K562 (cell line): Measurements from ENCODE around the gene ASB10. TPM values are rescaled to one million over a fixed set of nuclear protein-coding genes. Genes with fewer than 3 reads are reported as not detected.

ENCODE experiments used
- ARNT ChIP-seq, 2 experiments: fragments of 450-650 bp; IDR thresholded peaks; 2 replicates each; pipeline ENCODE4 v1.6.1; 2016; ENCODE audit warnings: mild to moderate bottlenecking in 1 of 2
- ATF1 ChIP-seq, 2 experiments: fragments of 450-650 bp in 1 of 2; IDR thresholded peaks; 2 replicates each; pipeline ENCODE4 v1.6.1; 2016; ENCODE audit warnings: missing compliant biosample characterization in 1 of 2, missing genetic modification characterization in 1 of 2
- BRCA1 ChIP-seq, 2 experiments: fragments of 450-650 bp in 1 of 2; sonication (generic) in 1 of 2; formaldehyde crosslinking in 1 of 2; IDR thresholded peaks; 2 replicates each; pipeline versions ENCODE4 v1.5.0 to v1.6.1; 2017 to 2020; ENCODE audit warnings: mild to moderate bottlenecking in 1 of 2, missing genetic modification reagents in 1 of 2
- CBFB ChIP-seq: sonication (generic); formaldehyde crosslinking; IDR thresholded peaks from 2 replicates; pipeline ENCODE4 v1.4.0; 2020; ENCODE audit warnings: mild to moderate bottlenecking, missing genetic modification reagents
- CHCHD3 ChIP-seq: fragments of 250-450 bp; sonication (Bioruptor Pico); IDR thresholded peaks from 2 replicates; pipeline ENCODE4 v2.1.2; 2022; ENCODE audit warnings: mild to moderate bottlenecking
- HBP1 ChIP-seq: fragments of 450-650 bp; formaldehyde crosslinking; IDR thresholded peaks from 2 replicates; pipeline ENCODE4 v1.4.0; 2022; ENCODE audit warnings: missing genetic modification characterization
- KAT7 ChIP-seq: sonication (generic); formaldehyde crosslinking; IDR thresholded peaks from 2 replicates; pipeline ENCODE4 v1.8.0; 2022; ENCODE audit warnings: missing genetic modification reagents, mild to moderate bottlenecking, borderline replicate concordance
- KAT8 ChIP-seq: fragments of 450-650 bp; IDR thresholded peaks from 2 replicates; pipeline ENCODE4 v1.6.1; 2016; ENCODE audit warnings: low read depth, mild to moderate bottlenecking
- MEF2D ChIP-seq: conservative IDR thresholded peaks from 2 replicates; pipeline ENCODE4 v1.6.1; 2016; ENCODE audit warnings: low read depth, missing genetic modification characterization, missing compliant biosample characterization
- MTF1 ChIP-seq: fragments of 250-450 bp; sonication (Bioruptor Pico); IDR thresholded peaks from 2 replicates; pipeline ENCODE4 v1.9.0; 2021; ENCODE audit warnings: moderate library complexity, mild to moderate bottlenecking, inconsistent platforms, borderline replicate concordance
- NFXL1 ChIP-seq: fragments of 450-650 bp; formaldehyde crosslinking; IDR thresholded peaks from 2 replicates; pipeline ENCODE4 v1.4.0; 2021; ENCODE audit warnings: mild to moderate bottlenecking
- POLR2AphosphoS2 ChIP-seq: IDR thresholded peaks from 2 replicates; pipeline ENCODE4 v1.6.1; 2012; ENCODE audit warnings: low read length, improper control_type of control experiment
- POLR2AphosphoS5 ChIP-seq: IDR thresholded peaks from 2 replicates; pipeline ENCODE4 v1.6.1; 2011; ENCODE audit warnings: mild to moderate bottlenecking, low read depth, low read length, moderate library complexity; ENCODE audit not compliant: control insufficient read depth, insufficient read depth
- RBFOX2 ChIP-seq: fragments of 200-400 bp; formaldehyde crosslinking; IDR thresholded peaks from 2 replicates; pipeline ENCODE4 v1.6.1; 2017; ENCODE audit warnings: low read depth, mild to moderate bottlenecking, low read length, moderate library complexity
- SMAD4 ChIP-seq: fragments of 250-450 bp; sonication (Bioruptor Pico); conservative IDR thresholded peaks from 2 replicates; pipeline ENCODE4 v1.8.0; 2021; ENCODE audit warnings: inconsistent platforms, mild to moderate bottlenecking, moderate library complexity
- TCF7 ChIP-seq: sonication (generic); IDR thresholded peaks from 2 replicates; pipeline ENCODE4 v1.6.1; 2016; ENCODE audit warnings: antibody characterized with exemption, borderline replicate concordance
- ZHX1 ChIP-seq: fragments of 150-350 bp; conservative IDR thresholded peaks from 2 replicates; pipeline ENCODE4 v1.6.1; 2014; ENCODE audit warnings: low read length
- ZNF124 ChIP-seq: sonication (generic); formaldehyde crosslinking; IDR thresholded peaks from 2 replicates; pipeline ENCODE4 v1.8.1; 2022; ENCODE audit warnings: missing genetic modification reagents
- ZNF584 ChIP-seq: fragments of 200-800 bp; sonication (Bioruptor generic); IDR thresholded peaks from 2 replicates; pipeline ENCODE4 v1.6.1; 2016; ENCODE audit warnings: low read depth, mild to moderate bottlenecking, missing genetic modification characterization, missing compliant biosample characterization
- polyA plus RNA-seq, 8 experiments: library from polyadenylated mRNA; depleted of rRNA in 4 of 8; stranded (reverse) in 5 of 8; unstranded in 3 of 8; fragments of >200 nt; fragmentation: Nextera tagmentation in 2 of 8; fragmentation: Illumina TruSeq in 1 of 8; extraction: Ambion mirVana in 2 of 8; extraction: Trizol in 1 of 8; gene quantifications; 2 replicates each; pipeline versions ENCODE4 v1.2.1 to v1.2.3, GENCODE V29; 2011 to 2014; ENCODE audit warnings: inconsistent platforms in 1 of 8, missing spikeins in 1 of 8
- total RNA-seq, 7 experiments: library from RNA; depleted of rRNA in 6 of 7; stranded (reverse); fragments of >200 nt in 6 of 7; fragmentation: Illumina TruSeq in 2 of 7; extraction: Trizol in 2 of 7; gene quantifications; 2 replicates each; pipeline versions ENCODE4 v1.2.1 to v1.2.3, GENCODE V29; 2011 to 2021; ENCODE audit warnings: low replicate concordance in 1 of 7
- TF ChIP-seq, protein P1 (sequence below): fragments of 450-650 bp; IDR thresholded peaks from 2 replicates; pipeline ENCODE4 v1.6.1; 2016
- TF ChIP-seq, protein P2 (sequence below): sonication (generic); formaldehyde crosslinking; IDR thresholded peaks from 2 replicates; pipeline ENCODE4 v1.8.0; 2022; ENCODE audit warnings: mild to moderate bottlenecking, missing genetic modification reagents

ASB10 gene
- total and polyA plus RNA-seq, 9 of the 15 experiments (the other 6 are each of a cell fraction or from before 2014, with no cell fraction given), result not detected

GRCh38 chr7:151226875-151227782 is 40.1 kb upstream of the ASB10 start, which contains the start of gene ABCF2 (continued):
- TF ChIP-seq NFXL1 (no peak), MEF2D (tag) (no peak), CHCHD3 (no peak), ARNT (IDR thresholded peaks at IDR 0.05) (peak; percentile 13 to 23; a peak in 1 of 4 replicates), POLR2AphosphoS2 (no peak), RBFOX2 (peak; percentile 92), HBP1 (CRISPR knock-in tag) (peak; percentile 82; the same call in 1 of the 2 replicates), KAT8 (0 out of 2 replicates have a peak, but pooled peaks have one; percentile 50), SMAD4 (CRISPR knock-in tag) (0 out of 2 replicates have a peak, but pooled peaks have one; percentile 8), KAT7 (CRISPR knock-in tag) (peak; percentile 86; the same call in 1 of the 2 replicates), ZNF584 (no peak), MTF1 (CRISPR knock-in tag) (no peak), ZNF124 (no peak), TCF7 (no peak; the same call in 1 of the 2 replicates), ZHX1 (peak; percentile 82; the same call in 1 of the 2 replicates), POLR2AphosphoS5 (peak; percentile 72), BRCA1 (IDR thresholded peaks at IDR 0.05) (no peak), BRCA1 (CRISPR knock-in tag; IDR thresholded peaks at IDR 0.05) (no peak), ATF1 (CRISPR knock-in tag; IDR thresholded peaks at IDR 0.05) (peak; percentile 95), ATF1 (tag; IDR thresholded peaks at IDR 0.05) (peak; percentile 100), CBFB (CRISPR knock-in tag) (peak; percentile 43; the same call in 1 of the 2 replicates)
- TF ChIP-seq, protein P1, sequence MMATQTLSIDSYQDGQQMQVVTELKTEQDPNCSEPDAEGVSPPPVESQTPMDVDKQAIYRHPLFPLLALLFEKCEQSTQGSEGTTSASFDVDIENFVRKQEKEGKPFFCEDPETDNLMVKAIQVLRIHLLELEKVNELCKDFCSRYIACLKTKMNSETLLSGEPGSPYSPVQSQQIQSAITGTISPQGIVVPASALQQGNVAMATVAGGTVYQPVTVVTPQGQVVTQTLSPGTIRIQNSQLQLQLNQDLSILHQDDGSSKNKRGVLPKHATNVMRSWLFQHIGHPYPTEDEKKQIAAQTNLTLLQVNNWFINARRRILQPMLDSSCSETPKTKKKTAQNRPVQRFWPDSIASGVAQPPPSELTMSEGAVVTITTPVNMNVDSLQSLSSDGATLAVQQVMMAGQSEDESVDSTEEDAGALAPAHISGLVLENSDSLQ, result peak; percentile 84
- TF ChIP-seq, protein P2, sequence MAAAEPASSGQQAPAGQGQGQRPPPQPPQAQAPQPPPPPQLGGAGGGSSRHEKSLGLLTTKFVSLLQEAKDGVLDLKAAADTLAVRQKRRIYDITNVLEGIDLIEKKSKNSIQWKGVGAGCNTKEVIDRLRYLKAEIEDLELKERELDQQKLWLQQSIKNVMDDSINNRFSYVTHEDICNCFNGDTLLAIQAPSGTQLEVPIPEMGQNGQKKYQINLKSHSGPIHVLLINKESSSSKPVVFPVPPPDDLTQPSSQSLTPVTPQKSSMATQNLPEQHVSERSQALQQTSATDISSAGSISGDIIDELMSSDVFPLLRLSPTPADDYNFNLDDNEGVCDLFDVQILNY (CRISPR knock-in tag), result 0 out of 2 replicates have a peak, but pooled peaks have one; percentile 57
